Small intestine (tissue), 16 donors: ENCODE data around the gene USPL1. TPM values are rescaled to one million over a fixed set of nuclear protein-coding genes. Genes with fewer than 3 reads are reported as not detected.

Experiments
- DNase-seq, 2 donors: peaks; one replicate each; pipeline versions ENCODE4 v3.0.0 to v3.0.0-alpha.2; 2013
- FAIRE-seq: peaks from 2 replicates; lab custom pipeline; 2012; peaks lifted over from hg19 to GRCh38; lab: Jason Lieb, UNC
- H3K27ac ChIP-seq, 3 donors: one replicate each; pipeline ENCODE4 v1.5.1; 2013; ENCODE audit warnings: low read length in 2 of 3, mild to moderate bottlenecking in 2 of 3, control low read depth in 1 of 3, inconsistent platforms in 1 of 3, low read depth in 1 of 3, moderate library complexity in 1 of 3
- H3K27me3 ChIP-seq, 3 donors: one replicate each; pipeline ENCODE4 v1.6.1; 2013; ENCODE audit warnings: low read length in 3 of 3, inconsistent platforms in 1 of 3; ENCODE audit not compliant: control insufficient read depth in 3 of 3, insufficient read depth in 3 of 3
- H3K36me3 ChIP-seq, 3 donors: one replicate each; pipeline ENCODE4 v1.6.1; 2013; ENCODE audit warnings: low read length in 3 of 3, inconsistent platforms in 1 of 3, low read depth in 1 of 3, mild to moderate bottlenecking in 1 of 3, moderate library complexity in 1 of 3; ENCODE audit not compliant: control insufficient read depth in 3 of 3, insufficient read depth in 2 of 3
- H3K4me1 ChIP-seq, 3 donors: one replicate each; pipeline ENCODE4 v1.6.1; 2013; ENCODE audit warnings: low read length in 2 of 3, inconsistent platforms in 1 of 3, low read depth in 1 of 3, mild to moderate bottlenecking in 1 of 3, moderate library complexity in 1 of 3; ENCODE audit not compliant: control insufficient read depth in 3 of 3, insufficient read depth in 2 of 3
- H3K4me3 ChIP-seq, 3 donors: one replicate each; pipeline ENCODE4 v1.5.1; 2013; ENCODE audit warnings: low read length in 3 of 3, control low read depth in 1 of 3, inconsistent platforms in 1 of 3, low read depth in 1 of 3, mild to moderate bottlenecking in 1 of 3, moderate library complexity in 1 of 3
- H3K9me3 ChIP-seq, 2 donors: one replicate each; pipeline ENCODE4 v1.6.1; 2013; ENCODE audit warnings: low read depth in 1 of 2, low read length in 1 of 2; ENCODE audit not compliant: control insufficient read depth in 2 of 2, insufficient read depth in 1 of 2
- WGBS, 3 donors: extraction: QIAGEN DNeasy Blood & Tissue Kit; methylation state at CpG; one replicate each; pipeline ENCODE4 v1.1.7; 2013; 5-methylcytosine and 5-hydroxymethylcytosine counted together
- long read RNA-seq, 10 donors: transcript quantifications; one replicate each; lab custom pipeline, GENCODE V29; 2026
- polyA plus RNA-seq, 4 donors: library from polyadenylated mRNA; stranded (reverse) in 3 of 4; unstranded in 1 of 4; fragments of 200-250 nt in 3 of 4; fragments of 120-200 nt in 1 of 4; gene quantifications; one replicate each; pipeline versions ENCODE4 v1.2.1 to v1.2.3, GENCODE V29; 2013
- donor health status: healthy with polysubstance abuse.
- donor health status: control.
- donor health status: control.
- donor health status: Bipolar disorder and iron deficiency.
- donor health status: healthy.

Gene USPL1
- 10 to 100 TPM in 1 of 4 donors, 1 to 10 TPM in 3; 6.6 to 23.2 (median 8.3) TPM for polyA plus RNA-seq
- long read RNA-seq, donor 1: 0 reads
- long read RNA-seq, donor 2: 0 reads
- long read RNA-seq, donor 3: 0 reads
- long read RNA-seq, donor 4: 0 reads
- long read RNA-seq, donor 5: 0 reads
- long read RNA-seq, donor 6, partial matches to known transcripts: 0 of 1 reads
- long read RNA-seq, donor 6, other reads (novel, unspliced or antisense): 0 of 1 reads
- long read RNA-seq, donor 7: 0 reads
- long read RNA-seq, donor 8: 0 reads
- long read RNA-seq, donor 9, partial matches to known transcripts: 0 of 2 reads
- long read RNA-seq, donor 9, other reads (novel, unspliced or antisense): 0 of 2 reads
- long read RNA-seq, donor 10, partial matches to known transcripts: 0 of 1 reads
- long read RNA-seq, donor 10, other reads (novel, unspliced or antisense): 0 of 1 reads

GRCh38 chr13:30617315-30618185 is at the start of gene USPL1:
Gene USPL1 (plus strand): TSS chr13:30617920. CDS start chr13:30621141, 3,221 bp downstream.
- DNase-seq (peak; percentile 97 to 100), FAIRE-seq (no peak)
- H3K27me3 ChIP-seq: no peaks in the 10 kb centered on the region
- H3K27ac ChIP-seq: peak within 1 kb of the TSS; percentile 93 to 98 (median 98)
- peaks cover 0 to 2% (median 0%) of the 10 kb centered on the region in 3 donors for H3K36me3 ChIP-seq
- peak within 1 kb of the TSS; percentile 64 to 87 (median 74) for H3K4me3 ChIP-seq
- peaks cover 1 to 3% (median 3%) of the 10 kb centered on the region in 3 donors for H3K4me1 ChIP-seq
- WGBS, 3 donors: 0 to 1% (median 0%) methylated on average over 69 to 78 of the region's 78 CpGs
- H3K9me3 ChIP-seq: no peaks in the 10 kb centered on the region

DNA sequence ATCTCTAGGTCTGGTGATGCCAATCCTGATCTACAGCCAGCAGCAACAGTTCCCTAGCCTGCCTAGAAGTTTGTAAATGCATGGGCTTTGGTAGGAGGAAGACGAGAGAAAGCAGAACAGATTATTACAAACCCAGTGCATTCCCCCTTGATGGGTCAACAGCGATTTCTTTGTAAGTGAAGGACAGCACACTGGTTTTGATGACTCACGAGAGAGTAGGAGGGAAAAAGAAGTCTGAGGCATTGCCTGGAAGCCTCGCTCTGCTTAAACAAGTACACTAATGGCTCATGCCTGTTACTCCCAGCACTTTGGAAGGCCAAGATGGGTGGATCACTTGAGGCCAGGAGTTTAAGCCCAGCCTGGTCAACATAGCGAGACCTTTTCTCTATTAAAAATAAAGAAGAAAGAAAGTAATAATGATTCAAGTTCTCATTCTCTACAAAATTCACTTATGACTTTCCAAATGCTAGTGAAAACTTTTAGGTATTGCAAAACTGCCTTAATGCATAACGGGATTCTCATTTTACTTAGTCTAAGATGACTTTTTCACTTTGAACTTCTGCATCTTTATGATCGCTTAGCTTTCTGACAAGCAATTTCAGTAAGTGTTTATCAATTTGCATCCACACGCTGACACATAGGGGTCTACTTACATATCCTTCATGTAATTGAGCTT is 47.7 kb upstream of the USPL1 start:
- no peaks in the 10 kb centered on the region for H3K9me3 ChIP-seq
- peaks cover 0 to 4% (median 3%) of the 10 kb centered on the region in 3 donors for H3K4me1 ChIP-seq
- DNase-seq: peak in 1 of 2 donors; percentile 15
- H3K36me3 ChIP-seq: no peaks in the 10 kb centered on the region
- H3K27ac ChIP-seq: no peak overlapping the region
- no peaks in the 10 kb centered on the region for H3K27me3 ChIP-seq
- no peak for FAIRE-seq
- H3K4me3 ChIP-seq: no peak overlapping the region
- 75 to 82% (median 79%) methylated on average over 8 of the region's 8 CpGs for WGBS, 3 donors

DNA sequence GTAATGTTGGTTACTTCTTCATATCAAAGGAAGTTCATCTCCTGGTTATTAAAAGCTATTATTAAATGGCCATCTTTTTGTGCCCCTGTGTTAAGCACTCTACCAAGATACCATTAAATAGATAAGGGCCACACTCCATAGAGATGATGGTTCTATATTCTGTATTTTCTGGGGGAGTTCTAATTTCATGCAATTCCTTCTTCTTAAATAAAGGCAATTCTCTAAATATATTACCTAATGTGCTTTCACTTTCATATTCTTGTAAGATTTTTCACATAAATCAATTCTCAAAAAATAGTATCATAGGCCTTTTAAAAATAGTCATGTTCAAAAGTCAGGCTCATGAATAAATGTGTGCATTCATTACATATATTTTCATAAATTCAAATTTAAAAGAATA is 47.0 kb upstream of the USPL1 start:
- Histone ChIP-seq H3K4me1 (peaks cover 0 to 4% (median 3%) of the 10 kb centered on the region in 3 donors), H3K9me3 (no peaks in the 10 kb centered on the region), H3K36me3 (no peaks in the 10 kb centered on the region), H3K27me3 (no peaks in the 10 kb centered on the region), H3K4me3 (no peak overlapping the region), H3K27ac (no peak overlapping the region)
- FAIRE-seq: no peak
- DNase-seq: no peak

GRCh38 chr13:30572859-30573275 is 44.9 kb upstream of the USPL1 start:
- peak; percentile 70 to 73 for DNase-seq
- WGBS, 3 donors: 0 to 6% (median 0%) methylated on average over 1 of the region's 1 CpG
- peak; percentile 77 for FAIRE-seq

GRCh38 chr13:30576528-30576927 is 41.2 kb upstream of the USPL1 start:
- no peak for FAIRE-seq
- 29 to 38% (median 32%) methylated on average over 7 of the region's 7 CpGs for WGBS, 3 donors

More at GRCh38 chr13:30572859-30573275, 44.9 kb upstream of the USPL1 start:
- Histone ChIP-seq H3K4me3 (peak overlapping the region in 2 of 3 donors; percentile 6 to 11), H3K27ac (peak overlapping the region; percentile 48 to 66 (median 57)), H3K9me3 (no peaks in the 10 kb centered on the region), H3K4me1 (peaks cover 0 to 4% (median 3%) of the 10 kb centered on the region in 3 donors), H3K36me3 (no peaks in the 10 kb centered on the region), H3K27me3 (no peaks in the 10 kb centered on the region)

DNA sequence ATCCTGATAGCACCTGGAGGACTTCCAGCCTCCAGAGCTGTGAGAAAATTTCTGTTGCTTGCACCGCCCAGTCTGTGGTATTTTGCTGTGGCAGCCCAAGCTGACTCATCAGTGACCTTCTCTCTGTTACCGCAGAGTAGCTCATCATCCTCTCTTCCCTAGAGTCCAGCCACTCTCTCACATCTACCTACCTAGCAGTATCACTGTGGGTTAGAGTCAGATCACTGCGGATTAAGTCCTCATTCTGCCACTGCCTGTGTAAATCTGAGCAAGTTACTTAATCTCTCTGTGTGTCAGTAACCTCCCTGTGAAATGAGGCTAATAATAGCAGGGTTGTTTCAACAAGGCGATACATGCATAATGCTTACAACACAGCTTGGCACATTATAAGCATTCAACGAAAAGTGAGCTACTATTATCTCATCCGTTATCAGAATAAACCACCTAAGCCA is 40.3 kb upstream of the USPL1 start:
- WGBS, 3 donors: 62 to 76% (median 63%) methylated on average over 6 of the region's 6 CpGs
- Histone ChIP-seq H3K4me3 (no peak overlapping the region), H3K9me3 (no peaks in the 10 kb centered on the region), H3K36me3 (no peaks in the 10 kb centered on the region), H3K27me3 (no peaks in the 10 kb centered on the region), H3K27ac (no peak overlapping the region), H3K4me1 (peaks cover 0 to 3% (median 0%) of the 10 kb centered on the region in 3 donors)
- FAIRE-seq (no peak), DNase-seq (peak in 1 of 2 donors; percentile 18)

More at GRCh38 chr13:30576528-30576927, 41.2 kb upstream of the USPL1 start:
- Histone ChIP-seq H3K9me3 (no peaks in the 10 kb centered on the region), H3K4me1 (peaks cover 0 to 4% (median 3%) of the 10 kb centered on the region in 3 donors), H3K4me3 (no peak overlapping the region), H3K36me3 (no peaks in the 10 kb centered on the region), H3K27me3 (no peaks in the 10 kb centered on the region), H3K27ac (no peak overlapping the region)
- DNase-seq: peak; percentile 24 to 29

GRCh38 chr13:30580852-30581502 is 36.7 kb upstream of the USPL1 start:
- peaks cover 0 to 3% (median 0%) of the 10 kb centered on the region in 3 donors for H3K4me1 ChIP-seq
- WGBS, 3 donors: 90 to 94% (median 91%) methylated on average over 3 of the region's 3 CpGs
- H3K36me3 ChIP-seq: no peaks in the 10 kb centered on the region
- H3K4me3 ChIP-seq: no peak overlapping the region
- FAIRE-seq (no peak), DNase-seq (no peak)
- no peaks in the 10 kb centered on the region for H3K9me3 ChIP-seq
- H3K27ac ChIP-seq: no peak overlapping the region
- no peaks in the 10 kb centered on the region for H3K27me3 ChIP-seq
